CD4-positive, alpha-beta T cell treated with Interleukin-4 for 4 hours (primary cell): ENCODE data around the gene FGGY.
"Not testable (repeated sequence)": the region's sequence is repeated elsewhere in the genome, so short reads cannot be mapped to it uniquely, and the experiment has no call there.

ENCODE experiments used
- DNase-seq: peaks from one replicate; pipeline ENCODE4 v3.0.0-alpha.2; 2020

FGGY gene

GRCh38 chr1:59492500-59492899 is 195.6 kb downstream of the FGGY start:
- no peak for DNase-seq

DNA sequence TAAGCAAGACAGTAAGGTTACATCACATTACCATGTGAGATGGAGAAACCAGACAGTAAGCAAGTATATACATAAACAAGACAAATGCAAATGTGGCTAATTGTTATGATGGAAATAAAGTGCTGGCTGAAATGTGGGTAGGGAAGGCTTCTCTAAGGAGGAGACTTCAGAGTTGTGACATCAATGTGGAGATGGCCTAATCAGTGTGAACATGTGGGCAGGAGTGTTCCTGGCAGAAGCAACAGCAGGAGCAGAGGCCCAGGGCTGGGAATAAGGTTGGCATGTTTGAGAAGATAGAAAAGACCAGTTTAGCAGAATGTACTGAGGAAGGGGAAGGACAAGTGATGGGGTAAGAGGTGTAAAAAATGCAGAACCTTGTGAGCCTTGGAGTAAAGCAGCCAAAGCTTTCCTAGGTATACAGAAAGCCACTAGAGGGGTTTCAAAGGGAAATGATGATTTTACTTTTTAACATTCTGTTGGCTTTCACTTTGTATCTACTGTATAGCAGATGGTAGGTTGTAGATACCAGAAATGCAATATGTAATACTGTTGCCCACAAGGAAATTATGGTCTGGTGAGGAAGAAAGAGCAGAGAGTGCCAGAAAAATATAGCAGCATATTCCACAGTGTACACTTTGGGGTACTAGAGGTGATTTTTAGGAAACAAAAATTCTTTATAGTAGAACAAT is 197.4 kb downstream of the FGGY start:
- no peak for DNase-seq

GRCh38 chr1:59496156-59496555 is 199.3 kb downstream of the FGGY start:
- not testable (repeated sequence) for DNase-seq

DNA sequence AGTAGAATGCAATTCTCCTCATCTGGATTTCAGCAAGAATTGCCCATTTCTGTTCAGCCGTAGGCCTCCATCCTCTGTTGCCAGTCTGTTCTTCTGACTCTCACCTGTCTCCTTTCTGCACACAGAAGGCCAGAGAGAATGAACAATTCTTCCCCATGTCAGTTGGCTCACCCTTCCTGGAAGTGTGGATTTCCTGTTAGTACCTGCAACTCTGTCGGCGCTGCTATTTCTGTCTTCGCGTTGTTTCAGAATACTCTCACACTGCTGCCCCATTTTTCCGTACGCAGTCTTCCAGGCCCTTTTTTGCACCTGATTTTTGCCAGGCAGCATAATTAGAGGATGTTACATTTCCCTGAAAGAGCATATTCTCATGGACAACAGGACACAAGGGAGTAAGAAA is 200.7 kb downstream of the FGGY start:
- no peak for DNase-seq

GRCh38 chr1:59498640-59499039 is 201.7 kb downstream of the FGGY start:
- DNase-seq = no peak

DNA sequence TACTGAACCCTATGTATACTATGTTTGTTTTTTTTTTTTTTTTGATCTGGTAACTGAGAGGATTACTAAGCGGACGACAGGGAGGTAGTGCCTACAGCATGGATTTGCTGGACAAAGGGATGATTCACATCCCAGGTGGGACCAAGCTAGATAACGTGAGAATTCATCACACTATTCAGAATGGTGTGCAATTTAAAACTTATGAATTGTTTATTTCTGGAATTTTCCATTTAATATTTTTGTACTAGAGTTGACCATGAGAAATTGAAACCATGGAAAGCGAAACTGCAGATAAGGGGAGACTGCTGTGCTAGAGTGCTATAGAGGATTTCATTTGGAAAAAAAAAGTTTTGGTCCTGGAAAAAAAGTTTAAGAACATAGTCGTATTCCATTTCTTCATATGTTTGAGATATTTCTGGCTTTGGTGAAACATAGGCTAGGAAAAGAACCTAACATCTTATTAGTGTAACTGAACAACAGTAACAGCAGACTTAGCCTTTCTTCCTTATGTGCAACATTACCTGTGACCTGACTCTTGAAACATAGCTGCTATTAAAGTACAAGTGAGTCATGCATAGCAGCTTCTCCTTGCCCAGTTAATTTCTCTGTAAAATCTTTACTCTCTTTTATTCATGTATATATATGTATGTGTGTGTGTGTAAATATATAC is 202.5 kb downstream of the FGGY start:
- DNase-seq = no peak

- no peak for DNase-seq
Measured at GRCh38 chr1:59499943-59500569, 203.2 kb downstream of the FGGY start.

DNA sequence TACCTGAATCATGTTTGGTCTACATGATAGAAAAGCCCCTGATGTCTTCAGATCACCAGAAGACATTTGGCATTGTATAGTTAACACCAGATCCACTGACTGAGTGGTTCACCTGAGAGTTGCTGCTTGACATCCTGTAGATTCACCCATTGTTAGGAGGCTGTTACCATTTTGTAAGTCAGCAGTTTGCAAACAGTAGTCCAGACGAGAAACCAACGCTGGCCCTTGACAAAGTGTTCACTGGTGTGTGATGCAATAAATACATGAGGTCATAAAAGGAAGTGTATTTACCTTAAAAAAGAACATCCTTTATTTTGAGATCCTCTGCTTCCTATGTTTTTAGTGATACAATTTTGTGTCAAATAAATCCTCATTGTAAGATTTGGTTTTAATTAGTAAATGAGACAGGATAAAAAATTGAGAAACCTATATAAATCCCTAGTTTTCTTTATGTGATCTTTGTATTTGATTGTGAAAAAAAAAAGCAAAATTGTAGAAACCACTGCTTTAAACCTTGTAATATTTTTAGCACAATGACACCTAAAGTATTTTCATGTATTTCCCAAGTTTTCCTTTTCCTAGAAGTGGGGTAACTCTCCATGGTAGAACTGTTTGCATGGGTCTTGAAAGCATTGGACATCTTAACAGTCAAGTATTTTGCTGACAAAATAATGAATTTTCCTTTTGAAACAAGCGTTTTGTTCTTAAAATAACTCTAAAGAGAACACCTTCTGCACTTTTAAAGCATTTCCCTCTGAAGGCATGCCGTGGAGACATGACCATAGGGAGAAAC is 204.3 kb downstream of the FGGY start:
- DNase-seq = no peak

- no peak for DNase-seq
Measured at GRCh38 chr1:59502009-59502691, 205.3 kb downstream of the FGGY start.

GRCh38 chr1:59504276-59504675 is 207.4 kb downstream of the FGGY start:
- no peak for DNase-seq

- no peak for DNase-seq
Measured at GRCh38 chr1:59505596-59506028, 208.7 kb downstream of the FGGY start.

GRCh38 chr1:59506952-59507351 is 210.1 kb downstream of the FGGY start:
- peak; percentile 2 for DNase-seq

DNA sequence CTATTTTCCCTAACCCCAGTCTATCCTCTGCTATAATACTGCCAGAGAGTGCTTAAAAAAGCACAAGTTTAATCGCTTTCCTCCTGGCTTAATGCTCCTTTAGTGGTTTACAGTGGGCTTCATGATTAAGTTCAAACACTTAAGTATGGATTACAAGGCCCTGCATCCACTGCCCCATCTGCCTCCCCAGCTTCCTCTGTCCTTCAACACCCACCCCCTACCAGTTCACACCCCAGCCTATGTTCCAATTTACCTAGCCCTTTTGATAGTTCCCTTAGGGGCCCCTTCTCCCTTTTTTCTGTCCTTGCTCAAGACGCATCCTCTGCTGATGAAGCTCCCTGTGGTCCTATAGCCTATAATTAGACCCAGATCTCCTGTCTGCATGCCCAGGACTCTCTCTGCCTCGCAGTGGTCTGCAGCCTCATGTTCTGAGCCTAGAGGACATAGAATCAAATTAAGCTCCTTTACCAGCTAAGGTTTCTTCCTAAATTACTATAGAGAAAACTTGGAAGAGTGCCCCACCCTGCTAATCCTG is 212.5 kb downstream of the FGGY start:
- no peak for DNase-seq

GRCh38 chr1:59510249-59510648 is 213.4 kb downstream of the FGGY start:
- DNase-seq = no peak

GRCh38 chr1:59511476-59512465 is 214.9 kb downstream of the FGGY start:
- DNase-seq = no peak

DNA sequence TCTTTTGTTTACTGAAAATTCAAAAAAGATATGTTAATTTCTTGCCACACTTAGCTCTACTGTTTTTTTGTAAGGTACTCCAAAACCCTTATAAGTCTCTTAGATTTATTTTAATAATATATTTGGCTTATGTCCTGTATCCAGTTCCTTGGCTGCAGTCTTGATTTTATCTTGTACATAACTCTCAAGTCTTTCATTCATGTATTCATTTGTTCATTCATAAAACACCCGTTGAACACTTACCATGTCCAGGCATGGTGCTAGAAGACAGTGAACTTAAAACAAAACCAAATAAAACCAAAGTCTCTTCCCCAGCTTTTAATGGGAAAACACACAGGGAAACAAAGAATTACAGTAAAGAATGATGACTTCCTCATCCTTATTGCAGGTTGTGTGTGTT is 215.8 kb downstream of the FGGY start:
- no peak for DNase-seq

DNA sequence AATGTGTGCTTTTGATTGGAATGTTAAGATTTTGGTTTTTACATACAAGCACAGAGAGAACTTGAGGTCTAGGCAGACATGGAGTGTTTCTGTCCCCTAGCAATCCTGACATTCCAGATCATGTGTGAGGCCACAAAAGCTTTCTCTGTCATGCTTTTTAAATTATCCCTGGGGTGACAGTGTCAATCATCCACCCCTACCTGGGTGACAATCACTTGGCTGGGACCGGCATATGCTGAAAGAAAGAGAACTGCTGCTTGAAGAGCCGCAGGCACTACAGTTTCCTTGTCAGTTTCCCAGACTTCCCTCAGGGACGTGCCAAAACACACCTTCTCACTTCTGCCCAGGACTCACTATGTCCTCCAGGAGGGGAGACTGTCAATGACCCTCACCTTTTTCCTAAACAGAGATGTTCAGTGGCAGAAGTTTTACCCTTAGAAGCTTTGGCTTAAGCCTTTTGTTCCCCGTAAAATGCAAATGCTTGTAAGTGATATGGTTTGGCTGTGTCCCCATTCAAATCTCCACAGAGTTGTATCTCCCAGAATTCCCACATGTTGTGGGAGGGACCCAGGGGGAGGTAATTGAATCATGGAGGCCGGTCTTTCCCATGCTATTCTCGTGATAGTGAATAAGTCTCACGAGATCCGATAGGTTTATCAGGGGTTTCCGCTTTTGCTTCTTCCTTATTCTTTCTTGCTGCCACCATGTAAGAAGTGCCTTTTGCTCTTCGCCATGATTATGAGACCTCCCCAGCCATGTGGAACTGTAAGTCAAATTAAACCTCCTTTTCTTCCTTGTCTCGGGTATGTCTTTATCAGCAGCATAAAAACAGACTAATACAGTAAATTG is 217.4 kb downstream of the FGGY start:
- no peak for DNase-seq

- DNase-seq = no peak
Measured at GRCh38 chr1:59516881-59517280, 220.0 kb downstream of the FGGY start.

DNA sequence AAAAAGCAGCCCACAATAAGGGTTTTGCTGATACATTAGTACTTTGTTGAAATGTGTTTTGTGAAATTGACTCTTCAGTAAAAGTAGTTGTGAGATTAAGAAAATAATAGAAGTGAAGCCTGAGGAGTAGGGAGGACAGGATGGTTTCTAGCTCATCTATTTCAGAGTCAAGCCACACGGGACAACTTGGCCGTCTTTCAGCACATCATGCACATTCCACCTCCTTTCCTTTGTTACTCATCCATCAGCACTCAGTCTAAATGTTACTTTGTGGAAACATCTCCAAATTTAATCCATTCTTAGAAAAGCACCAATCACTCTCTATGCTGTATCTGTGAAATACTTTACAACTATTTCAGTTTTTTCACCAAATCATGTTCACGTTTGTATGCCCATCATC is 223.3 kb downstream of the FGGY start:
- DNase-seq = no peak

- no peak for DNase-seq
Measured at GRCh38 chr1:59520827-59521418, 224.0 kb downstream of the FGGY start.
